WTC11 (cell line): ENCODE measurements around the gene ZDHHC18.
A peak's percentile ranks its signal among the peaks of the same experiment; 100 is the strongest.
"Not testable (repeated sequence)": the region's sequence is repeated elsewhere in the genome, so short reads cannot be mapped to it uniquely, and the experiment has no call there.

Experiments used
- ATF1 ChIP-seq: sonication (generic); formaldehyde crosslinking; IDR thresholded peaks from 2 replicates; pipeline ENCODE4 v1.8.1; 2023; ENCODE audit warnings: mild to moderate bottlenecking, moderate library complexity, missing genetic modification reagents
- KAT7 ChIP-seq: sonication (generic); formaldehyde crosslinking; IDR thresholded peaks from 2 replicates; pipeline ENCODE4 v1.8.1; 2023; ENCODE audit warnings: missing genetic modification reagents, mild to moderate bottlenecking, borderline replicate concordance
- NR1H2 ChIP-seq: sonication (generic); formaldehyde crosslinking; IDR thresholded peaks from 2 replicates; pipeline ENCODE4 v1.9.0; 2021; ENCODE audit warnings: mild to moderate bottlenecking, moderate library complexity, missing genetic modification reagents
- SMAD3 ChIP-seq: sonication (generic); formaldehyde crosslinking; IDR thresholded peaks from 2 replicates; pipeline ENCODE4 v1.8.0; 2022; ENCODE audit warnings: missing genetic modification reagents, mild to moderate bottlenecking, borderline replicate concordance
- ZBTB21 ChIP-seq: sonication (generic); formaldehyde crosslinking; IDR thresholded peaks from 2 replicates; pipeline ENCODE4 v1.8.1; 2023; ENCODE audit warnings: mild to moderate bottlenecking, missing genetic modification reagents, borderline replicate concordance
- ZNF232 ChIP-seq: sonication (generic); formaldehyde crosslinking; IDR thresholded peaks from 2 replicates; pipeline ENCODE4 v1.8.0; 2022; ENCODE audit warnings: mild to moderate bottlenecking, missing genetic modification reagents
- ZNF416 ChIP-seq: fragments of 250-450 bp; sonication (Bioruptor Pico); IDR thresholded peaks from 2 replicates; pipeline ENCODE4 v1.9.0; 2021; ENCODE audit warnings: mild to moderate bottlenecking, inconsistent platforms
- TF ChIP-seq, protein P1 (sequence below): fragments of 200-600 bp; IDR thresholded peaks from 2 replicates; pipeline ENCODE4 v1.8.0; 2022; ENCODE audit warnings: antibody characterized with exemption
- TF ChIP-seq, protein P2 (sequence below): sonication (generic); formaldehyde crosslinking; IDR thresholded peaks from 2 replicates; pipeline ENCODE4 v1.8.0; 2022; ENCODE audit warnings: mild to moderate bottlenecking, missing genetic modification reagents
- TF ChIP-seq, protein P3 (sequence below): sonication (generic); formaldehyde crosslinking; IDR thresholded peaks from 2 replicates; pipeline ENCODE4 v1.8.1; 2023; ENCODE audit warnings: mild to moderate bottlenecking, moderate library complexity, missing genetic modification reagents
- TF ChIP-seq, protein P4 (sequence below): sonication (generic); formaldehyde crosslinking; IDR thresholded peaks from 2 replicates; pipeline ENCODE4 v1.8.1; 2022; ENCODE audit warnings: missing genetic modification reagents, borderline replicate concordance

DNA sequence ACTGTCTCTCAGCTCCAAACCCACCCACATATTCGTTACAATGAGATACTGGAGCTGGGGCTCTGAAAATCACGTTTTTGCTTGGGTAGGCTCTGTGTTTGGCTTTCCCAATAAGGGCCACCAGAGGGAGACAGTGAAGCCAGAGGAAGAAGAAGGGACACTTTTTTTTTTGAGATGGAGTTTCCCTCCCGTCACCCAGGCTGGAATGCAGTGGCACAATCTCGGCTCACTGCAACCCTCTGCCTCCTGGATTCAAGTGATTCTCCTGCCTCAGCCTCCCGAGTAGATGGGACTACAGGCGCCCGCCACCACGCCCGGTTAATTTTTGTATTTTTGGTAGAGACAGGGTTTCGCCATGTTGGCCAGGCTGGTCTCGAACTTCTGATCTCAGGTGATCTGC is 16.4 kb upstream of the ZDHHC18 start:
- not testable (repeated sequence) for TF ChIP-seq KAT7; ZNF232 (CRISPR knock-in tag); ZBTB21 (CRISPR knock-in tag); SMAD3 (CRISPR knock-in tag); ZNF416 (CRISPR knock-in tag); ATF1; NR1H2 (CRISPR knock-in tag)
- TF ChIP-seq, protein P1, sequence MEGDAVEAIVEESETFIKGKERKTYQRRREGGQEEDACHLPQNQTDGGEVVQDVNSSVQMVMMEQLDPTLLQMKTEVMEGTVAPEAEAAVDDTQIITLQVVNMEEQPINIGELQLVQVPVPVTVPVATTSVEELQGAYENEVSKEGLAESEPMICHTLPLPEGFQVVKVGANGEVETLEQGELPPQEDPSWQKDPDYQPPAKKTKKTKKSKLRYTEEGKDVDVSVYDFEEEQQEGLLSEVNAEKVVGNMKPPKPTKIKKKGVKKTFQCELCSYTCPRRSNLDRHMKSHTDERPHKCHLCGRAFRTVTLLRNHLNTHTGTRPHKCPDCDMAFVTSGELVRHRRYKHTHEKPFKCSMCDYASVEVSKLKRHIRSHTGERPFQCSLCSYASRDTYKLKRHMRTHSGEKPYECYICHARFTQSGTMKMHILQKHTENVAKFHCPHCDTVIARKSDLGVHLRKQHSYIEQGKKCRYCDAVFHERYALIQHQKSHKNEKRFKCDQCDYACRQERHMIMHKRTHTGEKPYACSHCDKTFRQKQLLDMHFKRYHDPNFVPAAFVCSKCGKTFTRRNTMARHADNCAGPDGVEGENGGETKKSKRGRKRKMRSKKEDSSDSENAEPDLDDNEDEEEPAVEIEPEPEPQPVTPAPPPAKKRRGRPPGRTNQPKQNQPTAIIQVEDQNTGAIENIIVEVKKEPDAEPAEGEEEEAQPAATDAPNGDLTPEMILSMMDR = peak; percentile 42; the same call in 1 of the 2 replicates
- TF ChIP-seq, protein P2, sequence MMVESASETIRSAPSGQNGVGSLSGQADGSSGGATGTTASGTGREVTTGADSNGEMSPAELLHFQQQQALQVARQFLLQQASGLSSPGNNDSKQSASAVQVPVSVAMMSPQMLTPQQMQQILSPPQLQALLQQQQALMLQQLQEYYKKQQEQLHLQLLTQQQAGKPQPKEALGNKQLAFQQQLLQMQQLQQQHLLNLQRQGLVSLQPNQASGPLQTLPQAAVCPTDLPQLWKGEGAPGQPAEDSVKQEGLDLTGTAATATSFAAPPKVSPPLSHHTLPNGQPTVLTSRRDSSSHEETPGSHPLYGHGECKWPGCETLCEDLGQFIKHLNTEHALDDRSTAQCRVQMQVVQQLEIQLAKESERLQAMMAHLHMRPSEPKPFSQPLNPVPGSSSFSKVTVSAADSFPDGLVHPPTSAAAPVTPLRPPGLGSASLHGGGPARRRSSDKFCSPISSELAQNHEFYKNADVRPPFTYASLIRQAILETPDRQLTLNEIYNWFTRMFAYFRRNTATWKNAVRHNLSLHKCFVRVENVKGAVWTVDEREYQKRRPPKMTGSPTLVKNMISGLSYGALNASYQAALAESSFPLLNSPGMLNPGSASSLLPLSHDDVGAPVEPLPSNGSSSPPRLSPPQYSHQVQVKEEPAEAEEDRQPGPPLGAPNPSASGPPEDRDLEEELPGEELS (CRISPR knock-in tag) = not testable (repeated sequence)
- TF ChIP-seq, protein P3, sequence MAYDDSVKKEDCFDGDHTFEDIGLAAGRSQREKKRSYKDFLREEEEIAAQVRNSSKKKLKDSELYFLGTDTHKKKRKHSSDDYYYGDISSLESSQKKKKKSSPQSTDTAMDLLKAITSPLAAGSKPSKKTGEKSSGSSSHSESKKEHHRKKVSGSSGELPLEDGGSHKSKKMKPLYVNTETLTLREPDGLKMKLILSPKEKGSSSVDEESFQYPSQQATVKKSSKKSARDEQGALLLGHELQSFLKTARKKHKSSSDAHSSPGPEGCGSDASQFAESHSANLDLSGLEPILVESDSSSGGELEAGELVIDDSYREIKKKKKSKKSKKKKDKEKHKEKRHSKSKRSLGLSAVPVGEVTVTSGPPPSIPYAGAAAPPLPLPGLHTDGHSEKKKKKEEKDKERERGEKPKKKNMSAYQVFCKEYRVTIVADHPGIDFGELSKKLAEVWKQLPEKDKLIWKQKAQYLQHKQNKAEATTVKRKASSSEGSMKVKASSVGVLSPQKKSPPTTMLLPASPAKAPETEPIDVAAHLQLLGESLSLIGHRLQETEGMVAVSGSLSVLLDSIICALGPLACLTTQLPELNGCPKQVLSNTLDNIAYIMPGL (CRISPR knock-in tag) = not testable (repeated sequence)
- TF ChIP-seq, protein P4, sequence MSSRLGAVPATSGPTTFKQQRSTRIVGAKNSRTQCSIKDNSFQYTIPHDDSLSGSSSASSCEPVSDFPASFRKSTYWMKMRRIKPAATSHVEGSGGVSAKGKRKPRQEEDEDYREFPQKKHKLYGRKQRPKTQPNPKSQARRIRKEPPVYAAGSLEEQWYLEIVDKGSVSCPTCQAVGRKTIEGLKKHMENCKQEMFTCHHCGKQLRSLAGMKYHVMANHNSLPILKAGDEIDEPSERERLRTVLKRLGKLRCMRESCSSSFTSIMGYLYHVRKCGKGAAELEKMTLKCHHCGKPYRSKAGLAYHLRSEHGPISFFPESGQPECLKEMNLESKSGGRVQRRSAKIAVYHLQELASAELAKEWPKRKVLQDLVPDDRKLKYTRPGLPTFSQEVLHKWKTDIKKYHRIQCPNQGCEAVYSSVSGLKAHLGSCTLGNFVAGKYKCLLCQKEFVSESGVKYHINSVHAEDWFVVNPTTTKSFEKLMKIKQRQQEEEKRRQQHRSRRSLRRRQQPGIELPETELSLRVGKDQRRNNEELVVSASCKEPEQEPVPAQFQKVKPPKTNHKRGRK (CRISPR knock-in tag) = not testable (repeated sequence)
